ENCODE data around the gene OGA.

- TF ChIP-seq POLR2A (IDR thresholded peaks at IDR 0.05) (no peak), CTCF (IDR thresholded peaks at IDR 0.05 in 8 of 11, conservative IDR thresholded peaks at IDR 0.05 in 3 of 11) (no peak), POLR2AphosphoS5 (IDR thresholded peaks at IDR 0.05) (no peak)
Observed at GRCh38 chr10:101816913-101817336, 1.3 kb downstream of the OGA start.
